H9 (cell line): Measurements from ENCODE around the gene MEIS2. TPM values are rescaled to one million over a fixed set of nuclear protein-coding genes. Genes with fewer than 3 reads are reported as not detected.

Source experiments
- DNase-seq: peaks from one replicate; pipeline ENCODE4 v3.0.0-alpha.2; 2017
- H2AFZ ChIP-seq: one replicate; pipeline ENCODE4 v1.6.1; 2013; ENCODE audit warnings: mild to moderate bottlenecking, low read length, control low read depth, moderate library complexity
- H2AK5ac ChIP-seq: 2 replicates; pipeline ENCODE4 v1.6.1; 2013; ENCODE audit warnings: low read length, control low read depth, mixed read lengths; ENCODE audit not compliant: insufficient read length
- H2BK120ac ChIP-seq: one replicate; pipeline ENCODE4 v1.6.1; 2013; ENCODE audit warnings: low read depth, mild to moderate bottlenecking, low read length, control low read depth, inconsistent platforms; ENCODE audit not compliant: poor library complexity, severe bottlenecking
- H2BK12ac ChIP-seq: 2 replicates; pipeline ENCODE4 v1.6.1; 2013; ENCODE audit warnings: low read length, control low read depth, mixed read lengths, low read depth; ENCODE audit not compliant: insufficient read length
- H2BK15ac ChIP-seq: 2 replicates; pipeline ENCODE4 v1.6.1; 2013; ENCODE audit warnings: low read depth, low read length, control low read depth
- H2BK20ac ChIP-seq: one replicate; pipeline ENCODE4 v1.6.1; 2013; ENCODE audit warnings: low read depth, mild to moderate bottlenecking, low read length, control low read depth, inconsistent platforms; ENCODE audit not compliant: poor library complexity, severe bottlenecking
- H2BK5ac ChIP-seq: 2 replicates; pipeline ENCODE4 v1.6.1; 2013; ENCODE audit warnings: low read length, control low read depth, mixed read lengths; ENCODE audit not compliant: insufficient read length
- H3K14ac ChIP-seq: 2 replicates; pipeline ENCODE4 v1.6.1; 2013; ENCODE audit warnings: low read length, control low read depth; ENCODE audit not compliant: insufficient read depth
- H3K18ac ChIP-seq: 2 replicates; pipeline ENCODE4 v1.6.1; 2013; ENCODE audit warnings: low read depth, mild to moderate bottlenecking, mixed read lengths, low read length, control low read depth; ENCODE audit not compliant: insufficient read length
- H3K23ac ChIP-seq: 2 replicates; pipeline ENCODE4 v1.6.1; 2013; ENCODE audit warnings: low read length, control low read depth, mixed read lengths, low read depth; ENCODE audit not compliant: insufficient read length
- H3K23me2 ChIP-seq: 2 replicates; pipeline ENCODE4 v1.6.1; 2013; ENCODE audit warnings: low read depth, mild to moderate bottlenecking, mixed read lengths, low read length, control low read depth; ENCODE audit not compliant: insufficient read length, poor library complexity, severe bottlenecking
- H3K27ac ChIP-seq: 2 replicates; pipeline ENCODE4 v1.5.1; 2013; ENCODE audit warnings: low read length, control low read depth, mixed read lengths, low read depth; ENCODE audit not compliant: insufficient read length
- H3K27me3 ChIP-seq: 2 replicates; pipeline ENCODE4 v1.6.1; 2013; ENCODE audit warnings: low read length, control low read depth, inconsistent platforms; ENCODE audit not compliant: insufficient read depth
- H3K4ac ChIP-seq: 2 replicates; pipeline ENCODE4 v1.6.1; 2013; ENCODE audit warnings: low read depth, mild to moderate bottlenecking, control low read depth, inconsistent platforms, low read length, moderate library complexity
- H3K4me1 ChIP-seq: 2 replicates; pipeline ENCODE4 v1.6.1; 2013; ENCODE audit warnings: low read length, control low read depth, inconsistent platforms; ENCODE audit not compliant: insufficient read depth
- H3K4me2 ChIP-seq: 2 replicates; pipeline ENCODE4 v1.6.1; 2013; ENCODE audit warnings: low read length, control low read depth, mixed read lengths; ENCODE audit not compliant: insufficient read length, insufficient read depth
- H3K56ac ChIP-seq: 2 replicates; pipeline ENCODE4 v1.6.1; 2013; ENCODE audit warnings: low read depth, mild to moderate bottlenecking, mixed read lengths, low read length, control low read depth; ENCODE audit not compliant: insufficient read length
- H3K79me1 ChIP-seq: 2 replicates; pipeline ENCODE4 v1.6.1; 2013; ENCODE audit warnings: low read depth, mild to moderate bottlenecking, moderate library complexity, low read length, control low read depth, inconsistent platforms; ENCODE audit not compliant: insufficient read depth, poor library complexity, severe bottlenecking
- H3K79me2 ChIP-seq: 2 replicates; pipeline ENCODE4 v1.6.1; 2013; ENCODE audit warnings: low read length, control low read depth, inconsistent platforms; ENCODE audit not compliant: insufficient read depth
- H3K9ac ChIP-seq: 2 replicates; pipeline ENCODE4 v1.6.1; 2013; ENCODE audit warnings: low read length, control low read depth, mixed read lengths; ENCODE audit not compliant: insufficient read length; ENCODE audit errors: extremely low read depth
- H3K9me3 ChIP-seq: one replicate; pipeline ENCODE4 v1.6.1; 2013; ENCODE audit warnings: low read depth, low read length, inconsistent platforms; ENCODE audit not compliant: control insufficient read depth
- H3T11ph ChIP-seq: one replicate; pipeline ENCODE4 v1.6.1; 2013; ENCODE audit warnings: mild to moderate bottlenecking, low read length, control low read depth, inconsistent platforms
- H4K20me1 ChIP-seq: one replicate; pipeline ENCODE4 v1.6.1; 2013; ENCODE audit not compliant: control insufficient read depth, insufficient read length, insufficient read depth
- H4K5ac ChIP-seq: 2 replicates; pipeline ENCODE4 v1.6.1; 2013; ENCODE audit warnings: low read depth, mild to moderate bottlenecking, mixed read lengths, low read length, control low read depth; ENCODE audit not compliant: insufficient read length
- H4K8ac ChIP-seq: replicated peaks from 2 replicates; pipeline ENCODE4 v1.6.1; 2013; ENCODE audit warnings: low read length, control low read depth, mixed read lengths, low read depth; ENCODE audit not compliant: insufficient read length
- H4K91ac ChIP-seq: 2 replicates; pipeline ENCODE4 v1.6.1; 2013; ENCODE audit warnings: low read depth, mild to moderate bottlenecking, moderate library complexity, mixed read lengths, low read length, control low read depth; ENCODE audit not compliant: insufficient read length
- H3K27ac Mint-ChIP-seq, 3 experiments: 2 replicates in 2 of 3; 3 replicates in 1 of 3; pipeline ENCODE4 v1.8.0; 2020 to 2021; ENCODE audit warnings: mixed read lengths in 3 of 3, mild to moderate bottlenecking in 1 of 3, moderate library complexity in 1 of 3
- H3K27me3 Mint-ChIP-seq: 2 replicates; pipeline ENCODE4 v1.8.0; 2021; ENCODE audit warnings: low read depth, mild to moderate bottlenecking, moderate library complexity, mixed read lengths
- H3K36me3 Mint-ChIP-seq, 3 experiments: 2 replicates in 2 of 3; 3 replicates in 1 of 3; pipeline ENCODE4 v1.8.0; 2020 to 2021; ENCODE audit warnings: low read depth in 3 of 3, mixed read lengths in 3 of 3; ENCODE audit not compliant: insufficient read depth in 1 of 3
- H3K4me1 Mint-ChIP-seq, 2 experiments: 2 replicates each; pipeline ENCODE4 v1.8.0; 2020; ENCODE audit warnings: mixed read lengths in 2 of 2
- H3K4me3 Mint-ChIP-seq, 2 experiments: 2 replicates in 1 of 2; 3 replicates in 1 of 2; pipeline ENCODE4 v1.8.0; 2020 to 2021; ENCODE audit warnings: mild to moderate bottlenecking in 2 of 2, mixed read lengths in 2 of 2, moderate library complexity in 1 of 2
- H3K9me3 Mint-ChIP-seq, 2 experiments: 2 replicates in 1 of 2; 3 replicates in 1 of 2; pipeline ENCODE4 v1.8.0; 2020; ENCODE audit warnings: mild to moderate bottlenecking in 2 of 2, mixed read lengths in 2 of 2, moderate library complexity in 1 of 2
- WGBS: extraction: QIAGEN DNeasy Blood & Tissue Kit; methylation state at CpG from one replicate; pipeline ENCODE4 v1.1.7; 2013; ENCODE audit warnings: missing lambda C conversion rate, low lambda C conversion rate, mixed read lengths; ENCODE audit not compliant: insufficient read length; ENCODE audit errors: extremely low coverage; 5-methylcytosine and 5-hydroxymethylcytosine counted together
- total RNA-seq: library from RNA; stranded (reverse); gene quantifications from 2 replicates; pipeline ENCODE4 v1.2.1, GENCODE V29; 2021
- TF ChIP-seq, protein P1 (sequence below): fragments of 200-600 bp; sonication (generic); conservative IDR thresholded peaks from 3 replicates; pipeline ENCODE4 v1.8.0; 2021; ENCODE audit warnings: antibody characterized with exemption, mild to moderate bottlenecking

Gene MEIS2
- total RNA-seq, 1 experiment from 2014 or later, result 0.35 TPM

DNA sequence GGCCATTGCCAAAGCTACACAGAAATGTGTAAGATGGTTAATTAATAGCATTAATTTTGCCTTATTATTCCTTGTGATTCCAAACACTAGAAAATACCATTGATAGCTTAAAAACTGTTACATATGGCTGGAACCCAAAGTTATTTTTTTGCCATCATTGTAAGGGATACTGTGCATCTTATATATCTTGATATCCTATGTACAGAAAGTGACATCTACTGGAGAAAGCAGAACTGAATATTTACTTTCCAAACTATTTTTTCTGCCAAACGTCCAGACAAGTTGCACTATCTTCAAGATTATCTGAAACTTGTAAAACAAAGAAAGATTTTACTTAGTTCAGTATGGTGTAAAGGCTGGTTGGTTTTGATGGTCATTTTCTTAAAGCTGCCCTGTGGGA, 33.3 kb upstream of the MEIS2 start:
- Mint-ChIP-seq H3K4me3 (no peak overlapping the region), H3K9me3 (no peaks in the 10 kb centered on the region), H3K27ac (no peak overlapping the region), H3K4me1 (peaks cover 18 to 31% of the 10 kb centered on the region in 2 experiments), H3K36me3 (no peaks in the 10 kb centered on the region), H3K27me3 (peaks cover 5% of the 10 kb centered on the region)
- H3K23ac ChIP-seq, result no peak overlapping the region
- H2BK5ac ChIP-seq, result no peak overlapping the region
- H3K4me1 ChIP-seq, result no peaks in the 10 kb centered on the region
- no CpG with 5 or more reads among the region's 1 CpG for WGBS
- no peak overlapping the region for H2BK12ac ChIP-seq
- no peak overlapping the region for H4K8ac ChIP-seq
- H3K9me3 ChIP-seq, result no peaks in the 10 kb centered on the region
- H3T11ph ChIP-seq, result no peak overlapping the region
- H4K91ac ChIP-seq, result no peak overlapping the region
- H2BK120ac ChIP-seq, result no peak overlapping the region
- H2AK5ac ChIP-seq, result no peak overlapping the region
- H4K20me1 ChIP-seq, result no peaks in the 10 kb centered on the region
- H3K9ac ChIP-seq, result no peak overlapping the region
- no peaks in the 10 kb centered on the region for H3K27me3 ChIP-seq
- no peaks in the 10 kb centered on the region for H3K79me1 ChIP-seq
- no peak for DNase-seq
- no peak overlapping the region for H3K4me2 ChIP-seq
- TF ChIP-seq, protein P1, sequence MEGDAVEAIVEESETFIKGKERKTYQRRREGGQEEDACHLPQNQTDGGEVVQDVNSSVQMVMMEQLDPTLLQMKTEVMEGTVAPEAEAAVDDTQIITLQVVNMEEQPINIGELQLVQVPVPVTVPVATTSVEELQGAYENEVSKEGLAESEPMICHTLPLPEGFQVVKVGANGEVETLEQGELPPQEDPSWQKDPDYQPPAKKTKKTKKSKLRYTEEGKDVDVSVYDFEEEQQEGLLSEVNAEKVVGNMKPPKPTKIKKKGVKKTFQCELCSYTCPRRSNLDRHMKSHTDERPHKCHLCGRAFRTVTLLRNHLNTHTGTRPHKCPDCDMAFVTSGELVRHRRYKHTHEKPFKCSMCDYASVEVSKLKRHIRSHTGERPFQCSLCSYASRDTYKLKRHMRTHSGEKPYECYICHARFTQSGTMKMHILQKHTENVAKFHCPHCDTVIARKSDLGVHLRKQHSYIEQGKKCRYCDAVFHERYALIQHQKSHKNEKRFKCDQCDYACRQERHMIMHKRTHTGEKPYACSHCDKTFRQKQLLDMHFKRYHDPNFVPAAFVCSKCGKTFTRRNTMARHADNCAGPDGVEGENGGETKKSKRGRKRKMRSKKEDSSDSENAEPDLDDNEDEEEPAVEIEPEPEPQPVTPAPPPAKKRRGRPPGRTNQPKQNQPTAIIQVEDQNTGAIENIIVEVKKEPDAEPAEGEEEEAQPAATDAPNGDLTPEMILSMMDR, result no peak
- no peak overlapping the region for H3K18ac ChIP-seq
- no peak overlapping the region for H3K4ac ChIP-seq
- no peak overlapping the region for H3K14ac ChIP-seq
- H4K5ac ChIP-seq, result no peak overlapping the region
- H2BK15ac ChIP-seq, result no peak overlapping the region
- no peak overlapping the region for H2AFZ ChIP-seq
- H2BK20ac ChIP-seq, result no peak overlapping the region
- H3K79me2 ChIP-seq, result no peaks in the 10 kb centered on the region
- H3K27ac ChIP-seq, result no peak overlapping the region
- no peaks in the 10 kb centered on the region for H3K23me2 ChIP-seq
- H3K56ac ChIP-seq, result no peak overlapping the region
